ENCODE measurements around the gene CD93. TPM values are rescaled to one million over a fixed set of nuclear protein-coding genes. Genes with fewer than 3 reads are reported as not detected.

CD93 gene
- total and polyA plus RNA-seq, 2 donors (not counting 1 experiment from before 2014, with no cell fraction given): 0.01 TPM; not detected in 1

DNA sequence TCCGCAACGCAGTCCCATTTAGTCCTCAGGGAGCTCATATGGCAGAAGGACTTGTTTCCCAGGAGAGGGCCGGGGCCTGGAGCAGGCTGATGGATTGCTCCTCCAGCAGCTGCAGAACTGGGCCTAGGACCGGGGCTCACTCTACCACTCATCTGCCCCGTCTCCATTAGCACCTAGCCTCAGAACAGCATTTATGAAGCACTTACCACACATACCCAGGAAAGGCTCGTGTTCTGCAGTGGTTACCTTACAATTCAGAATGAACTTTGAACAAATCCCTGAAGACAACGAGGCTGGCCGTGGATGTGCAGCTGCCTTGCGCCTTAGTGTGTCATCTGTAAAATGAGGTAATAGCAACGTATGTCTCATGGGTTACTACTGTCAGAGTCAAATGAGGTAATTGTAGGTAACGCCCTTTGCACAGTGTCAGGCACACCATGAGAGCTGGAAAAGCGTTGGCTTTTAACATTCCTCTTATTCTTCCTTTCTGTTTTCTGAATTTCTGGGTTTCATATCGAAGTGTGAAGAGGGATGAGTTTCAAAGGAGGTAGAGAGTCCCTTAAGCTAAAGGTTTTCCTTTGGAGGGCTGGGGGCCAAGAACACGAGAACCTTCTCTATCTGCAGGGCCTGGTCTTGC lies 46.3 kb upstream of the CD93 start:
- Histone ChIP-seq H3K9me3 (ENCODE audit: control insufficient read depth, insufficient read depth, low read depth, low read length) (no peaks in the 10 kb centered on the region), H4K20me1 (ENCODE audit: control insufficient read depth, extremely low read depth, insufficient read depth, low read length) (no peaks in the 10 kb centered on the region), H3K4me1 (ENCODE audit: control insufficient read depth, extremely low read depth, insufficient read depth, low read length) (no peaks in the 10 kb centered on the region), H3K27ac (ENCODE audit: insufficient read depth, low read length) (no peak overlapping the region), H3K9ac (ENCODE audit: insufficient read depth, low read length) (no peak overlapping the region), H3K4me3 (replicated peaks in 1 of 4; ENCODE audit: control extremely low read depth in 1 of 4, insufficient read depth in 1 of 4, low read depth in 3 of 4, low read length in 4 of 4) (no peak overlapping the region), H3K4me2 (ENCODE audit: extremely low read depth, insufficient read depth, low read length) (no peak overlapping the region), H3K36me3 (ENCODE audit: control insufficient read depth, insufficient read depth, low read length) (no peaks in the 10 kb centered on the region), H3K79me2 (ENCODE audit: control insufficient read depth, insufficient read depth, low read length) (no peaks in the 10 kb centered on the region), H2AFZ (ENCODE audit: low read length) (no peak overlapping the region), H3K27me3 (ENCODE audit: control insufficient read depth, insufficient read depth, low read length) (no peaks in the 10 kb centered on the region)
- DNase-seq (ENCODE audit: low read depth in 2 of 2): no peak
- TF ChIP-seq, protein P1, sequence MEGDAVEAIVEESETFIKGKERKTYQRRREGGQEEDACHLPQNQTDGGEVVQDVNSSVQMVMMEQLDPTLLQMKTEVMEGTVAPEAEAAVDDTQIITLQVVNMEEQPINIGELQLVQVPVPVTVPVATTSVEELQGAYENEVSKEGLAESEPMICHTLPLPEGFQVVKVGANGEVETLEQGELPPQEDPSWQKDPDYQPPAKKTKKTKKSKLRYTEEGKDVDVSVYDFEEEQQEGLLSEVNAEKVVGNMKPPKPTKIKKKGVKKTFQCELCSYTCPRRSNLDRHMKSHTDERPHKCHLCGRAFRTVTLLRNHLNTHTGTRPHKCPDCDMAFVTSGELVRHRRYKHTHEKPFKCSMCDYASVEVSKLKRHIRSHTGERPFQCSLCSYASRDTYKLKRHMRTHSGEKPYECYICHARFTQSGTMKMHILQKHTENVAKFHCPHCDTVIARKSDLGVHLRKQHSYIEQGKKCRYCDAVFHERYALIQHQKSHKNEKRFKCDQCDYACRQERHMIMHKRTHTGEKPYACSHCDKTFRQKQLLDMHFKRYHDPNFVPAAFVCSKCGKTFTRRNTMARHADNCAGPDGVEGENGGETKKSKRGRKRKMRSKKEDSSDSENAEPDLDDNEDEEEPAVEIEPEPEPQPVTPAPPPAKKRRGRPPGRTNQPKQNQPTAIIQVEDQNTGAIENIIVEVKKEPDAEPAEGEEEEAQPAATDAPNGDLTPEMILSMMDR (conservative IDR thresholded peaks at IDR 0.05 in 1 of 2, IDR thresholded peaks at IDR 0.05 in 1 of 2; ENCODE audit: low read depth in 1 of 2, low read length in 2 of 2): no peak
- TF ChIP-seq EZH2 (IDR thresholded peaks at IDR 0.05; ENCODE audit: low read length, missing control alignments): no peak

GRCh38 chr20:23131766-23132165 lies 45.6 kb upstream of the CD93 start:
- Histone ChIP-seq H3K27me3 (ENCODE audit: control insufficient read depth, insufficient read depth, low read length) (no peaks in the 10 kb centered on the region), H3K4me2 (ENCODE audit: extremely low read depth, insufficient read depth, low read length) (no peak overlapping the region), H3K9me3 (ENCODE audit: control insufficient read depth, insufficient read depth, low read depth, low read length) (no peaks in the 10 kb centered on the region), H3K9ac (ENCODE audit: insufficient read depth, low read length) (no peak overlapping the region), H3K27ac (ENCODE audit: insufficient read depth, low read length) (no peak overlapping the region), H3K79me2 (ENCODE audit: control insufficient read depth, insufficient read depth, low read length) (no peaks in the 10 kb centered on the region), H3K36me3 (ENCODE audit: control insufficient read depth, insufficient read depth, low read length) (no peaks in the 10 kb centered on the region), H4K20me1 (ENCODE audit: control insufficient read depth, extremely low read depth, insufficient read depth, low read length) (no peaks in the 10 kb centered on the region), H2AFZ (ENCODE audit: low read length) (no peak overlapping the region), H3K4me3 (replicated peaks in 1 of 4; ENCODE audit: control extremely low read depth in 1 of 4, insufficient read depth in 1 of 4, low read depth in 3 of 4, low read length in 4 of 4) (no peak overlapping the region), H3K4me1 (ENCODE audit: control insufficient read depth, extremely low read depth, insufficient read depth, low read length) (no peaks in the 10 kb centered on the region)
- DNase-seq (ENCODE audit: low read depth in 2 of 2): peak in 1 of 2 donors; percentile 56
- TF ChIP-seq EZH2 (IDR thresholded peaks at IDR 0.05; ENCODE audit: low read length, missing control alignments): no peak
- TF ChIP-seq, protein P1 (conservative IDR thresholded peaks at IDR 0.05 in 1 of 2, IDR thresholded peaks at IDR 0.05 in 1 of 2; ENCODE audit: low read depth in 1 of 2, low read length in 2 of 2): no peak

- Histone ChIP-seq H3K9me3 (ENCODE audit: control insufficient read depth, insufficient read depth, low read depth, low read length) (no peaks in the 10 kb centered on the region), H2AFZ (ENCODE audit: low read length) (no peak overlapping the region), H3K4me3 (replicated peaks in 1 of 4; ENCODE audit: control extremely low read depth in 1 of 4, insufficient read depth in 1 of 4, low read depth in 3 of 4, low read length in 4 of 4) (no peak overlapping the region), H3K79me2 (ENCODE audit: control insufficient read depth, insufficient read depth, low read length) (no peaks in the 10 kb centered on the region), H3K36me3 (ENCODE audit: control insufficient read depth, insufficient read depth, low read length) (no peaks in the 10 kb centered on the region), H3K4me1 (ENCODE audit: control insufficient read depth, extremely low read depth, insufficient read depth, low read length) (peaks cover 1% of the 10 kb centered on the region), H3K27ac (ENCODE audit: insufficient read depth, low read length) (no peak overlapping the region), H3K27me3 (ENCODE audit: control insufficient read depth, insufficient read depth, low read length) (no peaks in the 10 kb centered on the region), H3K9ac (ENCODE audit: insufficient read depth, low read length) (no peak overlapping the region), H4K20me1 (ENCODE audit: control insufficient read depth, extremely low read depth, insufficient read depth, low read length) (no peaks in the 10 kb centered on the region), H3K4me2 (ENCODE audit: extremely low read depth, insufficient read depth, low read length) (no peak overlapping the region)
- no peak for TF ChIP-seq EZH2 (IDR thresholded peaks at IDR 0.05; ENCODE audit: low read length, missing control alignments)
- TF ChIP-seq, protein P1 (conservative IDR thresholded peaks at IDR 0.05 in 1 of 2, IDR thresholded peaks at IDR 0.05 in 1 of 2; ENCODE audit: low read depth in 1 of 2, low read length in 2 of 2): no peak
- DNase-seq (ENCODE audit: low read depth in 2 of 2): no peak
Observed at GRCh38 chr20:23130622-23131140, 44.6 kb upstream of the CD93 start.
